Measurements from ENCODE around the gene MCOLN1. TPM values are rescaled to one million over a fixed set of nuclear protein-coding genes. Genes with fewer than 3 reads are reported as not detected.
A peak's percentile ranks its signal among the peaks of the same experiment; 100 is the strongest.
"Not testable (repeated sequence)": the region's sequence is repeated elsewhere in the genome, so short reads cannot be mapped to it uniquely, and the experiment has no call there.

MCOLN1 gene
- total RNA-seq, 1 donor from 2014 or later: 25.2 TPM

GRCh38 chr19:7522923-7523667 lies 671 bp downstream of the MCOLN1 start:
- DNase-seq (ENCODE audit: extremely low read depth, low read depth, low spot score): no peak

GRCh38 chr19:7524523-7524922 lies 2.1 kb downstream of the MCOLN1 start:
- no peak for DNase-seq (ENCODE audit: extremely low read depth, low read depth, low spot score)

DNA sequence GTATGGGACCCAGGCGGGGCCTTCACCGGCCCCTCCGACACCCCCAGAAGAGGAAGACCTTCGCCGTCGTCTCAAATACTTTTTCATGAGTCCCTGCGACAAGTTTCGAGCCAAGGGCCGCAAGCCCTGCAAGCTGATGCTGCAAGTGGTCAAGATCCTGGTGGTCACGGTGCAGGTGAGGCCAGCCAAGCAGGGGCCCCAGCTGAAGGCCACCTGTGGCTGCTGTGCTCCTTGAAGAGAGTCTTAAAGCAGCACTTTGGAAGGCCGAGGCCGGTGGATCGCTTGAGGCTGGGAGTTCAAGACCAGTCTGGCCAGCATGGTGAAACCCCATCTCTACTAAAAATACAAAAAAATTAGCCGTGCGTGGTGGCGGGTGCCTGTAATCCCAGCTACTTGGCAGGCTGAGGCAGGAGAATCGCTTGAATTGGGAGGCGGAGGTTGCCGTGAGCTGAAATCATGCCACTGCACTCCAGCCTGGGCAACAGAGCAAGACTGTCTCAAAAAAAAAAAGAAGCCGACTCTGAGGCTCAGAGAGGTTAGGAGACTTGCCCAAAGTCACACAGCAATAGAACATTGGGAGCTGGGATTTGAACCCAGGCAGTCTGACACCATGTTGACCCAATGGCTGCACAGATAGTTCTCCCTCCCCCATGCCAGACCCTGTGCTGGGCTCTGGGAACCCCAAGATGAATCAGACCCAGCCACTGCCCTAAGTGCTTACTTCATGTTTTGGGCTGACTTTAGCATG lies 2.7 kb downstream of the MCOLN1 start:
- DNase-seq (ENCODE audit: extremely low read depth, low read depth, low spot score): no peak

GRCh38 chr19:7526059-7526929 lies 3.9 kb downstream of the MCOLN1 start:
- no peak for DNase-seq (ENCODE audit: extremely low read depth, low read depth, low spot score)

DNA sequence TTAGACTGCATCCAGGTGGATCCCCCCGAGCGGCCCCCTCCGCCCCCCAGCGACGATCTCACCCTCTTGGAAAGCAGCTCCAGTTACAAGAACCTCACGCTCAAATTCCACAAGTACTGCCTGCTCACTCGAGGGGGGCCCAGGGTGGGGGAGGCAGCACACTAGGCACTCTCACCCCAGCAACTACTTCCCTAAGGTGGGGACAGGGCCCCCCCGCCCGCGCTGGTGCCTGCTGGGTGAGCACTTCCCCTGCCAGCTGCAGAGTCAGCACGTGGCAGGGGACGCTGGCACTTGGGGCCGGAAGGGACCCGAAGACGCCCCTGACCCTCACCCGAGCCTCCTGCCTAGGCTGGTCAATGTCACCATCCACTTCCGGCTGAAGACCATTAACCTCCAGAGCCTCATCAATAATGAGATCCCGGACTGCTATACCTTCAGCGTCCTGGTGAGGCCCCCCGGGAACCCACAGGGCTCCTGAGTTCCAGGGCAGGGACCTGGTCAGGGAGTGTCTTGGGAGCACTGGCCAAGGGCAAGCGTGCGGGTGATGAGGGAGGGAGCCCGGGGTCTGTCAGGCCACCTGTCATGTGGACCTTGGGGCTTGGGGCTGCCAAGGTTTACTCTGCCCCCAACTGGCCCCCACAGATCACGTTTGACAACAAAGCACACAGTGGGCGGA lies 5.2 kb downstream of the MCOLN1 start:
- no peak for DNase-seq (ENCODE audit: extremely low read depth, low read depth, low spot score)

DNA sequence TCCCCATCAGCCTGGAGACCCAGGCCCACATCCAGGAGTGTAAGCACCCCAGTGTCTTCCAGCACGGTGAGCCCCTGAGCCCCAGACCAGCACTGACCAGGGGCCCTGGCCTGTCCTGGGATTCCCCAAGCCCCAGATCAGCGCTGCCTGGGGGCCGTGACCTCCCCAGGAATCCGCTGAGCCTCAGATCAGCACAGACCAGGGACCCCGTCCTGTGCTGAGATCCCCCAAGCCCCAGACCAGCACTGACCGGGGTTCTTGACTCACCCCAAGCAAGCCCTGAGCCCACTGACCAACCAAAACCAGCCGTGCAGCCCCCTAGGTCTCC lies 5.7 kb downstream of the MCOLN1 start:
- DNase-seq (ENCODE audit: extremely low read depth, low read depth, low spot score): no peak

DNA sequence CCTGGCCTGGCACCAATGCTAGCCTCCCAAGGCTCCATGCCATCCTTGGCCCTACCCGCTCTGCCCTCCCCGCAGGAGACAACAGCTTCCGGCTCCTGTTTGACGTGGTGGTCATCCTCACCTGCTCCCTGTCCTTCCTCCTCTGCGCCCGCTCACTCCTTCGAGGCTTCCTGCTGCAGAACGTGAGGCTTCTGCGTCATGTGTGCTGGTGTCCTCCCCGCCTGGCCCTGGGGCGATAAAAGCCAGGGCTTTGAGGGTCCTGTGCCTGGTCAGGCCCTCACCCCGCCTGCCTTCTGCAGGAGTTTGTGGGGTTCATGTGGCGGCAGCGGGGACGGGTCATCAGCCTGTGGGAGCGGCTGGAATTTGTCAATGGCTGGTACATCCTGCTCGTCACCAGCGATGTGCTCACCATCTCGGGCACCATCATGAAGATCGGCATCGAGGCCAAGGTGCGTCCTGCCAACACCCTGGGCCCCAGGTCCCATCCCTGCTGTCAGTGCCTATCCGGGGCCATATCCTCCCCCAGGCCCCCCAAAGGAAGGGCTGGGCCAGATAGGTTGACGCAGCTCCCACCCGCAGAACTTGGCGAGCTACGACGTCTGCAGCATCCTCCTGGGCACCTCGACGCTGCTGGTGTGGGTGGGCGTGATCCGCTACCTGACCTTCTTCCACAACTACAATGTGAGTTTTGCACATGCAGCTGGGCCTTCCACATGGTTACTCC lies 6.3 kb downstream of the MCOLN1 start:
- no peak for DNase-seq (ENCODE audit: extremely low read depth, low read depth, low spot score)

DNA sequence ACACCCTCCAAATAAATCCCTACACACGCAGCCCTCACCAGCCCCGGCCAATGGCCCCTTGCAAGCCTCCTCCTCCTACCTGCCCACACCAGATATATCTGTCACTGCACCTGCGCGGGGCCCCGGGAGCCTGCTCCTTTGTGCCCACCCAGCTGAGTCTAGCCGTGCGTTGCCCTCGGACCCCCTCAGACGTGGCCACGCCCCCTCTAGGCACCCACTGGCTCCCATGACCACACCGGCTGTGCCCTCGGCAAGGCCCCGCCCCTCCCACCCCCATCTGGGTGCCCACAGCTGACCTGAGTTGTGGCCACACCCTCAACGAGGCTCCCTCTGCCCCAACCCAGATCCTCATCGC lies 6.8 kb downstream of the MCOLN1 start:
- no peak for DNase-seq (ENCODE audit: extremely low read depth, low read depth, low spot score)

- DNase-seq (ENCODE audit: extremely low read depth, low read depth, low spot score): no peak
These were observed 7.4 kb downstream of the MCOLN1 start for GRCh38 chr19:7529610-7530490.

GRCh38 chr19:7533281-7533885 lies 11.0 kb downstream of the MCOLN1 start:
- DNase-seq (ENCODE audit: extremely low read depth, low read depth, low spot score): no peak

DNA sequence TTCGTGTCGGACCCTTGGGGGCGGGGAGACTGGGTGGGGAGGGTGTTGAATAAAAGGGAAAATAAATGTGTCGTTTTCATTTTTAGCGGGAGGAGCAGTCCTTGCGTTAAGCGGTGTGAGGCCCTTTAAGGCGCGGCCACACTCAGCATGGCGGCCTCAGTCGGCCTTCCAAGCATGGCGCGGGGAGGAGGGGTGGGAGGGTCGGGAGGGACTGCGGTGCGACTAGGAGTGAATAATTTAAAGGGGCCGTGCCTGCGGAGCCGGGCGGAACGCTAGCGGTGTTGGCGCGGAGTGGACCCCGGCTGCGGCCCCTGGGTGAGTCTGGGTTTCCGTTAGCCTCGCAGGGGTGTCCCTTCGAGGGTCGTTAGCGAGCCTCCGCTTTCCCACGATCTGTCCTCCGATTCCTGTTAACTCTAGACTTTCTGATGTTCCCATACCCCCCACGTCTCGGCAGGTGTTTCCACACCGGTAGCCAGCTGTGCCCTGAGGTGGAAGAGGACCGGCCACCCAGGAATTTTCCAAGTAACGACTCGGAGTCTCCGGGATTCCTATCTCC lies 11.6 kb downstream of the MCOLN1 start:
- peak; percentile 25 for DNase-seq (ENCODE audit: extremely low read depth, low read depth, low spot score)

GRCh38 chr19:7534531-7535046 lies 12.2 kb downstream of the MCOLN1 start:
- peak; percentile 37 for DNase-seq (ENCODE audit: extremely low read depth, low read depth, low spot score)

GRCh38 chr19:7535047-7535997 lies 12.9 kb downstream of the MCOLN1 start, which contains the start of gene PNPLA6:
PNPLA6 (plus strand) TSS chr19:7535717; CDS start chr19:7535789, 72 bp downstream.
- DNase-seq (ENCODE audit: extremely low read depth, low read depth, low spot score): peak; percentile 42

- no peak for DNase-seq (ENCODE audit: extremely low read depth, low read depth, low spot score)
These were observed 13.7 kb downstream of the MCOLN1 start for GRCh38 chr19:7535998-7536695.

GRCh38 chr19:7538990-7539389 lies 16.6 kb downstream of the MCOLN1 start:
- not testable (repeated sequence) for DNase-seq (ENCODE audit: extremely low read depth, low read depth, low spot score)

DNA sequence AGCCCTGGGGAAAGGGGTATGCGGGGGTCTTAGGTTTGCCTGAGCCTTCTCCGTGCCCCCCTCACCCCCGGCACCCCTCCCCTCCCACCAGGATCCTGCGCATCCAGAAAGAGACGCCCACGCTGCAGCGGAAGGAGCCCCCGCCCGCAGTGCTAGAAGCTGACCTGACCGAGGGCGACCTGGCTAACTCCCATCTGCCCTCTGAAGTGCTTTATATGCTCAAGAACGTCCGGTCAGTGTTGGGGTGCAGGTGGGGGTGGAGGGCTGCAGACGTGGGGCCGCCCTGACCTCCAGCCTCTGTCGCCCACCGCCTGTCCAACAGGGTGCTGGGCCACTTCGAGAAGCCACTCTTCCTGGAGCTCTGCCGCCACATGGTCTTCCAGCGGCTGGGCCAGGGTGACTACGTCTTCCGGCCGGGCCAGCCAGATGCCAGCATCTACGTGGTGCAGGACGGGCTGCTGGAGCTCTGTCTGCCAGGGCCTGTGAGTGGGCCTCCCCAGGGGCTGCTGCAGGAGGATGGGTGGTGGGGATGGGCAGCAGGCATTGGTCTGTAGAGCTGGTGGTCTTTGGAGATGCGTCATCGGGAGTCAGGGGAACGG lies 17.5 kb downstream of the MCOLN1 start:
- DNase-seq (ENCODE audit: extremely low read depth, low read depth, low spot score): no peak

Data from glomerular endothelial cell (primary cell).